Measurements from ENCODE around the gene SOX11.

DNA sequence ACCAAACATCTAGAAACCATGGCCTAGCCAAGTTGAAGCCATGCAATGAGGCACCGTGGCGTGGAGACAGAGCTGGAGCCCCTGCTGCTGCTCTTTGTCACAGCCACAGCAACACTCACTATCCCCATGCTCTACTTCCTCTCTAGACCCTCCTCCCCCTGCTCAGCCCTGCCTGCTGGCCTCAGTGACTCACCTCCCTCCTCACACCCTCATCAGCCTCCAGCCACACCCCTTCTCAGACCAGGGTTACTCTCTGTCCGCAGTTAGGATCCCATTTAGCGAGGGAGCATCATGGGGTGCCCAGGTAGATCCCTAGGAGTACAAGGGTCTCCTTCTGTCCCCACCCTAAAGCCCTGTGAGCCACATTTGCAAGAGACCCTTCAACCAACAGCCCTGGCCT is 25.4 kb upstream of the SOX11 start:
- TF ChIP-seq, protein P1, sequence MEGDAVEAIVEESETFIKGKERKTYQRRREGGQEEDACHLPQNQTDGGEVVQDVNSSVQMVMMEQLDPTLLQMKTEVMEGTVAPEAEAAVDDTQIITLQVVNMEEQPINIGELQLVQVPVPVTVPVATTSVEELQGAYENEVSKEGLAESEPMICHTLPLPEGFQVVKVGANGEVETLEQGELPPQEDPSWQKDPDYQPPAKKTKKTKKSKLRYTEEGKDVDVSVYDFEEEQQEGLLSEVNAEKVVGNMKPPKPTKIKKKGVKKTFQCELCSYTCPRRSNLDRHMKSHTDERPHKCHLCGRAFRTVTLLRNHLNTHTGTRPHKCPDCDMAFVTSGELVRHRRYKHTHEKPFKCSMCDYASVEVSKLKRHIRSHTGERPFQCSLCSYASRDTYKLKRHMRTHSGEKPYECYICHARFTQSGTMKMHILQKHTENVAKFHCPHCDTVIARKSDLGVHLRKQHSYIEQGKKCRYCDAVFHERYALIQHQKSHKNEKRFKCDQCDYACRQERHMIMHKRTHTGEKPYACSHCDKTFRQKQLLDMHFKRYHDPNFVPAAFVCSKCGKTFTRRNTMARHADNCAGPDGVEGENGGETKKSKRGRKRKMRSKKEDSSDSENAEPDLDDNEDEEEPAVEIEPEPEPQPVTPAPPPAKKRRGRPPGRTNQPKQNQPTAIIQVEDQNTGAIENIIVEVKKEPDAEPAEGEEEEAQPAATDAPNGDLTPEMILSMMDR (IDR thresholded peaks at IDR 0.05; ENCODE audit: insufficient read depth, low read length, poor library complexity, severe bottlenecking) = no peak
- TF ChIP-seq EZH2phosphoT487 (conservative IDR thresholded peaks at IDR 0.05; ENCODE audit: low read length) = no peak
